ENCODE results near the gene GUCA2B. TPM values are rescaled to one million over a fixed set of nuclear protein-coding genes. Genes with fewer than 3 reads are reported as not detected.
A peak's percentile ranks its signal among the peaks of the same experiment; 100 is the strongest.

The GUCA2B gene
- total RNA-seq, 1 experiment from 2014 or later = 0.75 TPM

DNA sequence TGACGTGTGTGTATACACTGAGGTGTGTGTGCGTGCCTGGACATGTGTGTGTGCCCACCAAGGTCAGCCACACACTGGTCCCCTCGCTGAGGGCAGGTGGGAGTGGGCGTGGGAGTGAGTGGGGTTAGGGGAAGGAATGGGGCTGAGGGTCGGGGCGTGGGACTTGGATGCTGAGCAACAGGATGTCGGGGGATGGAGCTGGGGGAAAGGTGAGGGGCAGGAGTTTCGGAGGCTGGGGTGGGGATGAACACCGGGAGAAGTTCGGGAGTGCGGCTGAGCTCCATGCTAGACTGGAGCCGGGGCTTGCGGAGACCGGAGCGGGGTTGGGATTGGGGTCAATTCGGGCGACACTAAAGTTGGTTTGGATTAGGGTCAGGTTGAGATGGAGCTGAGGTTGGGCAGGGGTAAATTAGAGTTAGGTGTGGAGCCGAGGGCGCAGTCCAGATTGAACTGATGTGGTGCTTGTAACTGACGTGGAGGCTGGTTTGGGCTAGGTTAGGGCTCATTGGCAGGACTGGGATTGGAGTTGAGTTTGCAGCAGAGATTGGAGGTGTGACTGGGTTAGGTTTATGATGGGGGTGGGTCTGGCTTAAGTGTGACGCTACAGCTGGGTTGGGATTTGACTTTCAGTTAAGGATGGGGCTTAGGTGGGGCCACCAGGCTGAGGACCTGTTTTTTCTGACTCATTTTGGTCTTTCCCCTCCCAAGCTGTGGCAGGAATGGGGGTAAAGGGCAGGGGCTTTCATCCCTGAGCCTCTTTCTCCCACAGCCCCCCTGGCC lies 14.6 kb downstream of the GUCA2B start:
- H3K36me3 Mint-ChIP-seq (ENCODE audit: insufficient read depth, unreplicated experiment) = peaks cover 43% of the 10 kb centered on the region
- TF ChIP-seq, protein P1, sequence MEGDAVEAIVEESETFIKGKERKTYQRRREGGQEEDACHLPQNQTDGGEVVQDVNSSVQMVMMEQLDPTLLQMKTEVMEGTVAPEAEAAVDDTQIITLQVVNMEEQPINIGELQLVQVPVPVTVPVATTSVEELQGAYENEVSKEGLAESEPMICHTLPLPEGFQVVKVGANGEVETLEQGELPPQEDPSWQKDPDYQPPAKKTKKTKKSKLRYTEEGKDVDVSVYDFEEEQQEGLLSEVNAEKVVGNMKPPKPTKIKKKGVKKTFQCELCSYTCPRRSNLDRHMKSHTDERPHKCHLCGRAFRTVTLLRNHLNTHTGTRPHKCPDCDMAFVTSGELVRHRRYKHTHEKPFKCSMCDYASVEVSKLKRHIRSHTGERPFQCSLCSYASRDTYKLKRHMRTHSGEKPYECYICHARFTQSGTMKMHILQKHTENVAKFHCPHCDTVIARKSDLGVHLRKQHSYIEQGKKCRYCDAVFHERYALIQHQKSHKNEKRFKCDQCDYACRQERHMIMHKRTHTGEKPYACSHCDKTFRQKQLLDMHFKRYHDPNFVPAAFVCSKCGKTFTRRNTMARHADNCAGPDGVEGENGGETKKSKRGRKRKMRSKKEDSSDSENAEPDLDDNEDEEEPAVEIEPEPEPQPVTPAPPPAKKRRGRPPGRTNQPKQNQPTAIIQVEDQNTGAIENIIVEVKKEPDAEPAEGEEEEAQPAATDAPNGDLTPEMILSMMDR (IDR thresholded peaks at IDR 0.05; ENCODE audit: insufficient read depth in 1 of 2, low read depth in 1 of 2, low read length in 1 of 2, severe bottlenecking in 1 of 2, unreplicated experiment in 1 of 2) = no peak
- ChIA-PET POLR2A (no interaction called here), CTCF (no interaction called here)
- DNase-seq = no peak
- Histone ChIP-seq H3K4me3 (ENCODE audit: low read depth, low read length) (no peak overlapping the region), H3K27me3 (replicated peaks; ENCODE audit: control insufficient read depth, insufficient read depth, low read length) (no peaks in the 10 kb centered on the region), H3K4me1 (peaks cover 34% of the 10 kb centered on the region), H3K36me3 (ENCODE audit: control insufficient read depth, insufficient read depth, low read length) (no peaks in the 10 kb centered on the region), H3K9me3 (no peaks in the 10 kb centered on the region)
- H3K27ac Mint-ChIP-seq (ENCODE audit: unreplicated experiment) = peak overlapping the region; percentile 46
- intact Hi-C loops (cut with micrococcal nuclease; ENCODE audit: unreplicated experiment) = no loop called here
- peaks cover 30% of the 10 kb centered on the region for H3K4me1 Mint-ChIP-seq (ENCODE audit: low read depth, unreplicated experiment)
- BruUV-seq (replicated peaks) = no TSS peak
- no peak overlapping the region for H3K4me3 Mint-ChIP-seq (ENCODE audit: unreplicated experiment)
- no peaks in the 10 kb centered on the region for H3K9me3 Mint-ChIP-seq (ENCODE audit: unreplicated experiment)
- no peaks in the 10 kb centered on the region for H3K27me3 Mint-ChIP-seq (ENCODE audit: insufficient read depth, unreplicated experiment)

DNA sequence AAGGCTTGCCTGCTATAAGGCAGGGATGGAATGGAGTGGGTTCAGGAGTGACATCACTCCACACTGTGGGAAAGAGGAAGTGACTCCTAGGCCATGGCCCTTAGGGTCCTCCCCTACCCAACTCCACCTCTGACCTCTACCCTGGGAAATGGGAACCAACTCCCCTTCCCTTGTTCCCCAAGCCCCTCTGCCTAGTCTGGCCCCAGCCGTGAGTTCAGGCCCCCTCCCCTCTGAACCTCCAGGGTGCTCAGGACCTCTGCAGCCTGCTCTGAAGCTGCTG lies 15.1 kb downstream of the GUCA2B start:
- H3K4me3 Mint-ChIP-seq (ENCODE audit: unreplicated experiment) = no peak overlapping the region
- H3K36me3 ChIP-seq (ENCODE audit: control insufficient read depth, insufficient read depth, low read length) = peaks cover 1% of the 10 kb centered on the region; the same call in 1 of the 2 replicates
- intact Hi-C loops (cut with micrococcal nuclease; ENCODE audit: unreplicated experiment) = no loop called here
- H3K9me3 ChIP-seq = no peaks in the 10 kb centered on the region
- peaks cover 43% of the 10 kb centered on the region for H3K36me3 Mint-ChIP-seq (ENCODE audit: insufficient read depth, unreplicated experiment)
- no peaks in the 10 kb centered on the region for H3K27me3 ChIP-seq (replicated peaks; ENCODE audit: control insufficient read depth, insufficient read depth, low read length)
- peaks cover 34% of the 10 kb centered on the region for H3K4me1 ChIP-seq
- no peaks in the 10 kb centered on the region for H3K27me3 Mint-ChIP-seq (ENCODE audit: insufficient read depth, unreplicated experiment)
- no peak for DNase-seq
- H3K4me3 ChIP-seq (ENCODE audit: low read depth, low read length) = no peak overlapping the region
- peaks cover 30% of the 10 kb centered on the region for H3K4me1 Mint-ChIP-seq (ENCODE audit: low read depth, unreplicated experiment)
- no peak overlapping the region for H3K27ac Mint-ChIP-seq (ENCODE audit: unreplicated experiment)
- TF ChIP-seq, protein P1 (IDR thresholded peaks at IDR 0.05; ENCODE audit: insufficient read depth in 1 of 2, low read depth in 1 of 2, low read length in 1 of 2, severe bottlenecking in 1 of 2, unreplicated experiment in 1 of 2) = no peak
- no peaks in the 10 kb centered on the region for H3K9me3 Mint-ChIP-seq (ENCODE audit: unreplicated experiment)
- POLR2A ChIA-PET = no interaction called here
- no TSS peak for BruUV-seq (replicated peaks)
- CTCF ChIA-PET = no interaction called here

DNA sequence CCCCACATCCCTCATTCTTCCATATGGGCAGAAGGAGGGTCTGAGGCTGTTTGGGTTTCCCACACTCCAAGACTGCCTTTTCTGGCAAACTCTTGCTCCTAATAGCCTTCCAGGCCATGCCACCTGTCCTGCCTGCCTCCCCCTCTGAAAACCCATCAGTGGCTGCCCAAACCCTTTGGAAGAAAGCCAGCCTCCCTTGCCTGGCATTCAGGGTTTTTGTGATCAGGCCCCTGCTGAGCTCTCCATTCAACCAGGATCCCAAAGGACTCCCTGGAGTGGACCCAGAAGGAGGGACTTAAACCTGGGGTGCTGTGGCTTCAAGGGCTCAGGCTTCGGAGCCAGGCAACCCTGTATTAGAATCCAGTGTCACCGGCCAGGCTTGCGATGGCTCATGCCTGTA lies 15.6 kb downstream of the GUCA2B start:
- Mint-ChIP-seq H3K27me3 (ENCODE audit: insufficient read depth, unreplicated experiment) (no peaks in the 10 kb centered on the region), H3K36me3 (ENCODE audit: insufficient read depth, unreplicated experiment) (peaks cover 43% of the 10 kb centered on the region), H3K27ac (ENCODE audit: unreplicated experiment) (no peak overlapping the region), H3K9me3 (ENCODE audit: unreplicated experiment) (no peaks in the 10 kb centered on the region), H3K4me1 (ENCODE audit: low read depth, unreplicated experiment) (peaks cover 30% of the 10 kb centered on the region), H3K4me3 (ENCODE audit: unreplicated experiment) (no peak overlapping the region)
- CTCF ChIA-PET = no interaction called here
- Histone ChIP-seq H3K9me3 (no peaks in the 10 kb centered on the region), H3K36me3 (ENCODE audit: control insufficient read depth, insufficient read depth, low read length) (peaks cover 1% of the 10 kb centered on the region; the same call in 1 of the 2 replicates), H3K4me1 (peaks cover 32% of the 10 kb centered on the region), H3K27me3 (replicated peaks; ENCODE audit: control insufficient read depth, insufficient read depth, low read length) (no peaks in the 10 kb centered on the region), H3K4me3 (ENCODE audit: low read depth, low read length) (no peak overlapping the region)
- intact Hi-C loops (cut with micrococcal nuclease; ENCODE audit: unreplicated experiment) = no loop called here
- TF ChIP-seq, protein P1 (IDR thresholded peaks at IDR 0.05; ENCODE audit: insufficient read depth in 1 of 2, low read depth in 1 of 2, low read length in 1 of 2, severe bottlenecking in 1 of 2, unreplicated experiment in 1 of 2) = no peak
- BruUV-seq (replicated peaks) = no TSS peak
- DNase-seq = no peak
- POLR2A ChIA-PET = no interaction called here

Data from Caco-2 (cell line).